CD8-positive, alpha-beta memory T cell (primary cell): ENCODE data around the gene ITGAV. TPM values are rescaled to one million over a fixed set of nuclear protein-coding genes. Genes with fewer than 3 reads are reported as not detected.

ENCODE experiments used
- CTCF ChIA-PET: fragments of 350-600 bp; sonication (Branson Sonifier 250); formaldehyde crosslinking; loops from one replicate; lab custom pipeline; 2021; ENCODE audit warnings: antibody characterized with exemption; lab: Charles Lee
- POLR2A ChIA-PET: fragments of 350-600 bp; sonication (Branson Sonifier 250); formaldehyde crosslinking; loops from one replicate; lab custom pipeline; 2021; ENCODE audit warnings: antibody characterized with exemption; lab: Charles Lee
- DNase-seq, 5 donors: peaks; one replicate each; pipeline versions ENCODE4 v3.0.0 to v3.0.0-alpha.2; 2020 to 2022; ENCODE audit warnings: mixed read lengths in 1 of 5
- H3K27ac ChIP-seq: one replicate; pipeline ENCODE4 v1.7.0; 2013; ENCODE audit warnings: low read depth, mild to moderate bottlenecking, low read length, moderate library complexity
- H3K27me3 ChIP-seq: 2 replicates; pipeline ENCODE4 v1.7.0; 2013; ENCODE audit warnings: low read length, mild to moderate bottlenecking; ENCODE audit not compliant: insufficient read depth, poor library complexity, severe bottlenecking
- H3K36me3 ChIP-seq: 2 replicates; pipeline ENCODE4 v1.7.0; 2013; ENCODE audit warnings: mild to moderate bottlenecking, low read length, moderate library complexity; ENCODE audit not compliant: insufficient read depth
- H3K4me1 ChIP-seq: 2 replicates; pipeline ENCODE4 v1.7.0; 2013; ENCODE audit warnings: mild to moderate bottlenecking, low read length, moderate library complexity; ENCODE audit not compliant: insufficient read depth
- H3K4me3 ChIP-seq: 2 replicates; pipeline ENCODE4 v1.7.0; 2013; ENCODE audit warnings: mild to moderate bottlenecking, low read length
- H3K9me3 ChIP-seq: 2 replicates; pipeline ENCODE4 v1.7.0; 2013; ENCODE audit warnings: mild to moderate bottlenecking, low read length
- H3K27ac Mint-ChIP-seq, 8 donors: one replicate each; pipeline ENCODE4 v1.8.0; 2020 to 2021; ENCODE audit warnings: mixed read lengths in 8 of 8, mild to moderate bottlenecking in 6 of 8, inconsistent platforms in 3 of 8, moderate library complexity in 3 of 8
- H3K27me3 Mint-ChIP-seq, 2 donors: one replicate each; pipeline ENCODE4 v1.8.0; 2020 to 2021; ENCODE audit warnings: mixed read lengths in 2 of 2, mild to moderate bottlenecking in 1 of 2, moderate library complexity in 1 of 2
- H3K36me3 Mint-ChIP-seq, 3 donors: one replicate each; pipeline ENCODE4 v1.8.0; 2020 to 2021; ENCODE audit warnings: mixed read lengths in 3 of 3, inconsistent platforms in 1 of 3, mild to moderate bottlenecking in 1 of 3
- H3K4me1 Mint-ChIP-seq, 3 donors: one replicate each; pipeline ENCODE4 v1.8.0; 2020 to 2021; ENCODE audit warnings: mixed read lengths in 3 of 3, inconsistent platforms in 1 of 3, mild to moderate bottlenecking in 1 of 3
- H3K4me3 Mint-ChIP-seq, 7 donors: one replicate each; pipeline ENCODE4 v1.8.0; 2020 to 2021; ENCODE audit warnings: mixed read lengths in 7 of 7, mild to moderate bottlenecking in 6 of 7, moderate library complexity in 4 of 7, inconsistent platforms in 2 of 7
- H3K9me3 Mint-ChIP-seq, 5 donors: one replicate each; pipeline ENCODE4 v1.8.0; 2020 to 2022; ENCODE audit warnings: mixed read lengths in 5 of 5, mild to moderate bottlenecking in 3 of 5, moderate library complexity in 2 of 5, inconsistent platforms in 1 of 5
- polyA plus RNA-seq: library from polyadenylated mRNA; unstranded; fragments of 300-500 nt; fragmentation: Illumina TruSeq; gene quantifications from one replicate; pipeline ENCODE4 v1.2.3, GENCODE V29; 2021
- total RNA-seq, 2 experiments: library from RNA; stranded (reverse); gene quantifications; one replicate each; pipeline ENCODE4 v1.2.3, GENCODE V29; 2021

The ITGAV gene
- total and polyA plus RNA-seq, 3 experiments from 2014 or later, result 3.2 to 10.7 (median 8.7) TPM

GRCh38 chr2:186702006-186702405 is 112.2 kb downstream of the ITGAV start:
- Histone ChIP-seq H3K27me3 (peaks cover 3% of the 10 kb centered on the region), H3K36me3 (no peaks in the 10 kb centered on the region), H3K4me1 (no peaks in the 10 kb centered on the region), H3K9me3 (no peaks in the 10 kb centered on the region), H3K27ac (no peak overlapping the region), H3K4me3 (no peak overlapping the region)
- no peak for DNase-seq
- POLR2A ChIA-PET, result no interaction called here
- H3K4me1 Mint-ChIP-seq, result no peaks in the 10 kb centered on the region
- H3K9me3 Mint-ChIP-seq, result no peaks in the 10 kb centered on the region
- peaks cover 6 to 36% of the 10 kb centered on the region in 2 donors for H3K27me3 Mint-ChIP-seq
- no peaks in the 10 kb centered on the region for H3K36me3 Mint-ChIP-seq
- CTCF ChIA-PET, result no interaction called here
- no peak overlapping the region for H3K4me3 Mint-ChIP-seq
- H3K27ac Mint-ChIP-seq, result no peak overlapping the region

- POLR2A ChIA-PET, result no interaction called here
- H3K9me3 Mint-ChIP-seq, result no peaks in the 10 kb centered on the region
These were observed 112.6 kb downstream of the ITGAV start for GRCh38 chr2:186702501-186702900.

GRCh38 chr2:186704897-186705296 is 115.0 kb downstream of the ITGAV start:
- CTCF ChIA-PET, result no interaction called here
- H3K9me3 ChIP-seq, result no peaks in the 10 kb centered on the region
- Mint-ChIP-seq H3K27me3 (peaks cover 4 to 22% of the 10 kb centered on the region in 2 donors), H3K4me3 (no peak overlapping the region), H3K27ac (no peak overlapping the region), H3K36me3 (no peaks in the 10 kb centered on the region), H3K9me3 (no peaks in the 10 kb centered on the region), H3K4me1 (no peaks in the 10 kb centered on the region)
- no peaks in the 10 kb centered on the region for H3K4me1 ChIP-seq
- H3K27ac ChIP-seq, result no peak overlapping the region
- no peak overlapping the region for H3K4me3 ChIP-seq
- no peak for DNase-seq
- H3K36me3 ChIP-seq, result no peaks in the 10 kb centered on the region
- peaks cover 3% of the 10 kb centered on the region for H3K27me3 ChIP-seq
- POLR2A ChIA-PET, result no interaction called here

More at GRCh38 chr2:186702501-186702900, 112.6 kb downstream of the ITGAV start:
- no peak overlapping the region for H3K4me3 ChIP-seq
- no peak overlapping the region for H3K27ac ChIP-seq
- H3K4me1 ChIP-seq, result no peaks in the 10 kb centered on the region
- no peaks in the 10 kb centered on the region for H3K36me3 ChIP-seq
- Mint-ChIP-seq H3K27ac (no peak overlapping the region), H3K4me1 (no peaks in the 10 kb centered on the region), H3K4me3 (no peak overlapping the region), H3K36me3 (no peaks in the 10 kb centered on the region), H3K27me3 (peaks cover 5 to 34% of the 10 kb centered on the region in 2 donors)
- no peaks in the 10 kb centered on the region for H3K9me3 ChIP-seq
- peaks cover 3% of the 10 kb centered on the region for H3K27me3 ChIP-seq
- CTCF ChIA-PET, result no interaction called here
- DNase-seq, result no peak

DNA sequence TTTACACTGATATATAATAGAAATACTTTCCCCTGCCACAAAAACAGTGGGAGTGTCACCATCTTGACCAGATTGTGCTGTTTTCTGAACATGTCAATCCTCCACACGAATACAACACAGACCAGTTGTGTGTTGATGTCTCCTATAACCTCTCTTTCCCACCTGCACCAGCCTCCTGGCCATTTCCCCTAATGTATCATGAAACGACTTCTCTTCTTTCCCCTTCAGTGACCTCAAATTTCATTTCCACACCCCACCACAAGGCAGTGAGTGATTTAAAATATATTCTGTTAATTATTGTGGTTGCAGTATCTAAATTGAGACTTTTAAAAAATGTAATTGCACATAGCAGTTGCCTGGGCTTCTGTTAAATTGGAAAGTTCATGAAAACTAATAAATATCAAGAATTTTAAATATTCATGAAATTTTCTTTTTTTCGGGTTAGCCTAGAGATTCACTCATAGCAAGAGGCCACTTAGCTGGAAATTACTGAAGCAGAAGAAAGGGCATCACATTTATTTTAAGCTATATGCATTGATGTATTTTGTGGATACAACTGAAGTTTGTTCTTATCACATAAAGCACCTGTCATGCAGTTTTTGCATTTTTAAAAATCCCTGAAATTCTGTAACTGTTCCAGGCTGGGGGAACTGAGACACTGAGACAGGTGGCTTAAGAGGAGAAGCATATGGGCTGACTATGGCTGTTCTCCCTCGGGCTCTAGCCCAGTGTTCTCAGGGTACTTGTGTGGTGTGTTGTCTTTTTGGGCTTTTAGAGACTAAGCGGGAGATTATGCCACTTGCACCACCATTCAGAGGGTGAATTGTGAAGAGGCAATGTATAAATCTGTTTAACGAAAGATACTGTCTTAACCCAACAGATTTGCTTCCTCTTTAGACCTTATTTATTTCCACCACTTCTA is 119.9 kb downstream of the ITGAV start:
- no peak overlapping the region for H3K27ac Mint-ChIP-seq

GRCh38 chr2:186713691-186714090 is 123.8 kb downstream of the ITGAV start:
- CTCF ChIA-PET, result no interaction called here
- Mint-ChIP-seq H3K4me1 (no peaks in the 10 kb centered on the region), H3K27me3 (peaks cover 2 to 4% of the 10 kb centered on the region in 2 donors), H3K27ac (no peak overlapping the region), H3K36me3 (no peaks in the 10 kb centered on the region), H3K4me3 (no peak overlapping the region), H3K9me3 (no peaks in the 10 kb centered on the region)
- H3K27ac ChIP-seq, result no peak overlapping the region
- no peaks in the 10 kb centered on the region for H3K4me1 ChIP-seq
- H3K36me3 ChIP-seq, result no peaks in the 10 kb centered on the region
- H3K9me3 ChIP-seq, result no peaks in the 10 kb centered on the region
- DNase-seq, result no peak
- no peaks in the 10 kb centered on the region for H3K27me3 ChIP-seq
- no peak overlapping the region for H3K4me3 ChIP-seq
- POLR2A ChIA-PET, result no interaction called here

More for the DNA sequence above, 119.9 kb downstream of the ITGAV start:
- Histone ChIP-seq H3K9me3 (no peaks in the 10 kb centered on the region), H3K36me3 (no peaks in the 10 kb centered on the region), H3K4me1 (no peaks in the 10 kb centered on the region), H3K27ac (no peak overlapping the region), H3K27me3 (no peaks in the 10 kb centered on the region), H3K4me3 (no peak overlapping the region)
- H3K9me3 Mint-ChIP-seq, result no peaks in the 10 kb centered on the region
- H3K4me1 Mint-ChIP-seq, result no peaks in the 10 kb centered on the region
- CTCF ChIA-PET, result no interaction called here
- POLR2A ChIA-PET, result no interaction called here
- no peak overlapping the region for H3K4me3 Mint-ChIP-seq
- H3K27me3 Mint-ChIP-seq, result peaks cover 3% of the 10 kb centered on the region in 2 donors
- H3K36me3 Mint-ChIP-seq, result no peaks in the 10 kb centered on the region
- no peak for DNase-seq

GRCh38 chr2:186714611-186715010 is 124.8 kb downstream of the ITGAV start:
- CTCF ChIA-PET, result no interaction called here
- Histone ChIP-seq H3K4me3 (no peak overlapping the region), H3K27me3 (no peaks in the 10 kb centered on the region), H3K4me1 (no peaks in the 10 kb centered on the region), H3K27ac (no peak overlapping the region), H3K9me3 (no peaks in the 10 kb centered on the region), H3K36me3 (no peaks in the 10 kb centered on the region)
- H3K9me3 Mint-ChIP-seq, result no peaks in the 10 kb centered on the region
- DNase-seq, result no peak
- H3K27me3 Mint-ChIP-seq, result peaks cover 4% of the 10 kb centered on the region in 2 donors
- no peak overlapping the region for H3K27ac Mint-ChIP-seq
- POLR2A ChIA-PET, result no interaction called here
- no peaks in the 10 kb centered on the region for H3K4me1 Mint-ChIP-seq
- no peaks in the 10 kb centered on the region for H3K36me3 Mint-ChIP-seq
- no peak overlapping the region for H3K4me3 Mint-ChIP-seq

- no peaks in the 10 kb centered on the region for H3K36me3 ChIP-seq
- POLR2A ChIA-PET, result no interaction called here
- peaks cover 4 to 7% of the 10 kb centered on the region in 2 donors for H3K27me3 Mint-ChIP-seq
These were observed 126.1 kb downstream of the ITGAV start for GRCh38 chr2:186716004-186716403.

DNA sequence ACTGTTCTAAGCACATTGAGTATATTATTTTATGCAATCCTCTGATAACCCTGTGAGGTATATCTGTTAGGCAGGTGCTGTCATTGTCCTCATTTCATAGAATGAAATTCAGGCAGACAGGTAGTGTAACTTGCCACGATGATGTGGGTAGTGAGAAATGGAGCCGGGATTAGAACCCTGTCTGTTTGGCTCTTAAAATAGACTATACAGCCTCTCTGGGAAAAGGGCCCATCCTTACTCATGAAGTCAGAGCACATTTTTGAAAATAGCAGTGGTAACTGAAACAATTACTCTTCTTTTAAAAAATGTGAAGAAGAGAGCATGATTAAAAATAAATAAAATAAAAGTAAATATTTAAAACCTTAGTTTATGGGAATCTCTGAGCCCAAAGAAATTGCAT is 127.0 kb downstream of the ITGAV start:
- Histone ChIP-seq H3K9me3 (no peaks in the 10 kb centered on the region), H3K4me3 (no peak overlapping the region), H3K27ac (no peak overlapping the region), H3K36me3 (no peaks in the 10 kb centered on the region), H3K27me3 (no peaks in the 10 kb centered on the region), H3K4me1 (no peaks in the 10 kb centered on the region)
- Mint-ChIP-seq H3K27me3 (peaks cover 4 to 7% of the 10 kb centered on the region in 2 donors), H3K4me3 (no peak overlapping the region), H3K4me1 (no peaks in the 10 kb centered on the region), H3K27ac (no peak overlapping the region), H3K9me3 (no peaks in the 10 kb centered on the region), H3K36me3 (no peaks in the 10 kb centered on the region)
- POLR2A ChIA-PET, result no interaction called here
- CTCF ChIA-PET, result no interaction called here
- DNase-seq, result no peak

More at GRCh38 chr2:186716004-186716403, 126.1 kb downstream of the ITGAV start:
- no peaks in the 10 kb centered on the region for H3K36me3 Mint-ChIP-seq
- H3K9me3 ChIP-seq, result no peaks in the 10 kb centered on the region
- H3K9me3 Mint-ChIP-seq, result no peaks in the 10 kb centered on the region
- H3K27ac ChIP-seq, result no peak overlapping the region
- no peak overlapping the region for H3K4me3 ChIP-seq
- CTCF ChIA-PET, result no interaction called here
- no peak overlapping the region for H3K4me3 Mint-ChIP-seq
- DNase-seq, result no peak
- H3K4me1 Mint-ChIP-seq, result no peaks in the 10 kb centered on the region
- no peaks in the 10 kb centered on the region for H3K4me1 ChIP-seq
- H3K27ac Mint-ChIP-seq, result no peak overlapping the region
- no peaks in the 10 kb centered on the region for H3K27me3 ChIP-seq
